ENCODE measurements around the gene MYO18A. TPM values are rescaled to one million over a fixed set of nuclear protein-coding genes. Genes with fewer than 3 reads are reported as not detected.

Gene MYO18A
- total and polyA plus RNA-seq, 5 experiments from 2014 or later: 4.6 to 69.3 (median 12.6) TPM

- Mint-ChIP-seq H3K4me1 (peaks cover 0 to 1% (median 0%) of the 10 kb centered on the region in 4 donors), H3K36me3 (peaks cover 3 to 85% (median 16%) of the 10 kb centered on the region in 3 donors), H3K27me3 (no peaks in the 10 kb centered on the region), H3K9me3 (no peaks in the 10 kb centered on the region), H3K27ac (peak overlapping the region in 3 of 10 donors; percentile 22 to 64 (median 47)), H3K4me3 (no peak overlapping the region)
- DNase-seq (no peak), ATAC-seq (no peak)
- POLR2A ChIA-PET: no interaction called here
Observed at GRCh38 chr17:29084541-29085146, 95.6 kb downstream of the MYO18A start.

GRCh38 chr17:29080965-29081364 is 99.2 kb downstream of the MYO18A start:
- ATAC-seq (no peak), DNase-seq (no peak)
- H3K27me3 Mint-ChIP-seq: no peaks in the 10 kb centered on the region
- H3K9me3 Mint-ChIP-seq: no peaks in the 10 kb centered on the region
- H3K4me3 Mint-ChIP-seq: no peak overlapping the region
- H3K27ac Mint-ChIP-seq: peak overlapping the region in 1 of 10 donors; percentile 23
- POLR2A ChIA-PET: no interaction called here
- peaks cover 0 to 1% (median 0%) of the 10 kb centered on the region in 4 donors for H3K4me1 Mint-ChIP-seq
- peaks cover 0 to 51% (median 5%) of the 10 kb centered on the region in 3 donors for H3K36me3 Mint-ChIP-seq

- H3K4me3 Mint-ChIP-seq: no peak overlapping the region
- no peaks in the 10 kb centered on the region for H3K27me3 Mint-ChIP-seq
- DNase-seq (no peak), ATAC-seq (no peak)
- POLR2A ChIA-PET: no interaction called here
- peaks cover 0 to 4% (median 0%) of the 10 kb centered on the region in 4 donors for H3K4me1 Mint-ChIP-seq
- no peaks in the 10 kb centered on the region for H3K9me3 Mint-ChIP-seq
- peaks cover 0 to 44% (median 5%) of the 10 kb centered on the region in 3 donors for H3K36me3 Mint-ChIP-seq
- H3K27ac Mint-ChIP-seq: no peak overlapping the region
Observed at GRCh38 chr17:29080323-29080722, 99.9 kb downstream of the MYO18A start.

GRCh38 chr17:29079887-29080286 is 100.3 kb downstream of the MYO18A start:
- no peak for DNase-seq
- H3K27me3 Mint-ChIP-seq: no peaks in the 10 kb centered on the region
- H3K9me3 Mint-ChIP-seq: no peaks in the 10 kb centered on the region
- peaks cover 0 to 4% (median 0%) of the 10 kb centered on the region in 4 donors for H3K4me1 Mint-ChIP-seq
- peaks cover 0 to 40% (median 5%) of the 10 kb centered on the region in 3 donors for H3K36me3 Mint-ChIP-seq
- no peak overlapping the region for H3K27ac Mint-ChIP-seq
- ATAC-seq: no peak
- H3K4me3 Mint-ChIP-seq: no peak overlapping the region
- POLR2A ChIA-PET: interaction anchor here (1.2 kb wide), 1 partner anchor 162 kb away, joined by 3 read pairs; no protein-coding TSS in a partner anchor

- Mint-ChIP-seq H3K36me3 (peaks cover 0 to 36% (median 5%) of the 10 kb centered on the region in 3 donors), H3K27ac (no peak overlapping the region), H3K4me1 (peaks cover 0 to 4% (median 2%) of the 10 kb centered on the region in 4 donors), H3K27me3 (no peaks in the 10 kb centered on the region), H3K4me3 (no peak overlapping the region), H3K9me3 (no peaks in the 10 kb centered on the region)
- ATAC-seq (no peak), DNase-seq (no peak)
- POLR2A ChIA-PET: interaction anchor here (0.6 to 1.2 kb wide), 2 partner anchors 117 to 162 kb away, joined by 3 to 4 read pairs; no protein-coding TSS in a partner anchor
Observed at GRCh38 chr17:29079433-29079832, 100.8 kb downstream of the MYO18A start.

GRCh38 chr17:29078183-29079045 is 101.8 kb downstream of the MYO18A start:
- ATAC-seq (no peak), DNase-seq (no peak)
- H3K4me1 Mint-ChIP-seq: peaks cover 0 to 4% (median 2%) of the 10 kb centered on the region in 4 donors
- H3K27ac Mint-ChIP-seq: peak overlapping the region in 4 of 10 donors; percentile 3 to 71 (median 32)
- H3K9me3 Mint-ChIP-seq: no peaks in the 10 kb centered on the region
- POLR2A ChIA-PET: no interaction called here
- no peak overlapping the region for H3K4me3 Mint-ChIP-seq
- H3K36me3 Mint-ChIP-seq: peaks cover 0 to 26% (median 5%) of the 10 kb centered on the region in 3 donors
- H3K27me3 Mint-ChIP-seq: no peaks in the 10 kb centered on the region

- H3K36me3 Mint-ChIP-seq: peaks cover 0 to 23% (median 5%) of the 10 kb centered on the region in 3 donors
- H3K27ac Mint-ChIP-seq: peak overlapping the region in 3 of 10 donors; percentile 15 to 73 (median 34)
- H3K4me1 Mint-ChIP-seq: peaks cover 0 to 11% (median 2%) of the 10 kb centered on the region in 4 donors
- DNase-seq (no peak), ATAC-seq (no peak)
- POLR2A ChIA-PET: no interaction called here
- no peaks in the 10 kb centered on the region for H3K27me3 Mint-ChIP-seq
- H3K9me3 Mint-ChIP-seq: no peaks in the 10 kb centered on the region
- no peak overlapping the region for H3K4me3 Mint-ChIP-seq
Observed at GRCh38 chr17:29077320-29077719, 102.9 kb downstream of the MYO18A start.

- peaks cover 0 to 18% (median 5%) of the 10 kb centered on the region in 3 donors for H3K36me3 Mint-ChIP-seq
Observed at GRCh38 chr17:29076722-29077121, 103.5 kb downstream of the MYO18A start.

GRCh38 chr17:29076087-29076486 is 104.1 kb downstream of the MYO18A start:
- DNase-seq (no peak), ATAC-seq (no peak)
- Mint-ChIP-seq H3K4me3 (no peak overlapping the region), H3K36me3 (peaks cover 0 to 12% (median 3%) of the 10 kb centered on the region in 3 donors), H3K27me3 (no peaks in the 10 kb centered on the region), H3K9me3 (no peaks in the 10 kb centered on the region), H3K4me1 (peaks cover 0 to 11% (median 2%) of the 10 kb centered on the region in 4 donors), H3K27ac (peak overlapping the region in 2 of 10 donors; percentile 30 to 36)
- POLR2A ChIA-PET: no interaction called here

More at GRCh38 chr17:29076722-29077121, 103.5 kb downstream of the MYO18A start:
- ATAC-seq (no peak), DNase-seq (no peak)
- Mint-ChIP-seq H3K9me3 (no peaks in the 10 kb centered on the region), H3K27me3 (no peaks in the 10 kb centered on the region), H3K27ac (peak overlapping the region in 3 of 10 donors; percentile 13 to 73 (median 56)), H3K4me3 (no peak overlapping the region), H3K4me1 (peaks cover 0 to 11% (median 2%) of the 10 kb centered on the region in 4 donors)
- POLR2A ChIA-PET: no interaction called here

GRCh38 chr17:29074488-29074887 is 105.7 kb downstream of the MYO18A start:
- H3K4me3 Mint-ChIP-seq: no peak overlapping the region
- POLR2A ChIA-PET: no interaction called here

GRCh38 chr17:29073520-29073919 is 106.7 kb downstream of the MYO18A start:
- H3K27ac Mint-ChIP-seq: peak overlapping the region in 3 of 10 donors; percentile 32 to 80 (median 34)
- no peaks in the 10 kb centered on the region for H3K36me3 Mint-ChIP-seq

More at GRCh38 chr17:29074488-29074887, 105.7 kb downstream of the MYO18A start:
- ATAC-seq (no peak), DNase-seq (no peak)
- Mint-ChIP-seq H3K27me3 (no peaks in the 10 kb centered on the region), H3K4me1 (peaks cover 0 to 10% (median 2%) of the 10 kb centered on the region in 4 donors), H3K36me3 (no peaks in the 10 kb centered on the region), H3K9me3 (no peaks in the 10 kb centered on the region), H3K27ac (peak overlapping the region in 1 of 10 donors; percentile 7)

GRCh38 chr17:29073045-29073444 is 107.2 kb downstream of the MYO18A start:
- no peaks in the 10 kb centered on the region for H3K36me3 Mint-ChIP-seq
- no peaks in the 10 kb centered on the region for H3K9me3 Mint-ChIP-seq
- POLR2A ChIA-PET: no interaction called here
- peak overlapping the region in 3 of 10 donors; percentile 4 to 80 (median 32) for H3K27ac Mint-ChIP-seq
- no peaks in the 10 kb centered on the region for H3K27me3 Mint-ChIP-seq
- H3K4me3 Mint-ChIP-seq: no peak overlapping the region
- H3K4me1 Mint-ChIP-seq: peaks cover 0 to 10% (median 2%) of the 10 kb centered on the region in 4 donors
- no peak for ATAC-seq
- no peak for DNase-seq

More at GRCh38 chr17:29073520-29073919, 106.7 kb downstream of the MYO18A start:
- ATAC-seq: no peak
- Mint-ChIP-seq H3K4me3 (no peak overlapping the region), H3K9me3 (no peaks in the 10 kb centered on the region), H3K4me1 (peaks cover 0 to 10% (median 2%) of the 10 kb centered on the region in 4 donors), H3K27me3 (no peaks in the 10 kb centered on the region)
- POLR2A ChIA-PET: no interaction called here
- no peak for DNase-seq

GRCh38 chr17:29071303-29071702 is 108.9 kb downstream of the MYO18A start:
- ATAC-seq: no peak
- DNase-seq: no peak
- POLR2A ChIA-PET: no interaction called here

More at GRCh38 chr17:29071303-29071702, 108.9 kb downstream of the MYO18A start:
- H3K9me3 Mint-ChIP-seq: no peaks in the 10 kb centered on the region
- H3K27ac Mint-ChIP-seq: no peak overlapping the region
- no peaks in the 10 kb centered on the region for H3K27me3 Mint-ChIP-seq
- peaks cover 0 to 10% (median 2%) of the 10 kb centered on the region in 4 donors for H3K4me1 Mint-ChIP-seq
- no peaks in the 10 kb centered on the region for H3K36me3 Mint-ChIP-seq
- H3K4me3 Mint-ChIP-seq: no peak overlapping the region

All from naive thymus-derived CD8-positive, alpha-beta T cell (primary cell).